Trophoblast cell (in vitro differentiated cells and primary cell): ENCODE results near the gene GPR132.

Experiments used
- DNase-seq, 2 donors: peaks; one replicate each; pipeline ENCODE4 v3.0.0-alpha.2; 2016
- H2AFZ ChIP-seq: 2 replicates; pipeline ENCODE4 v1.6.1; 2013; ENCODE audit warnings: low read length, moderate library complexity, mild to moderate bottlenecking; ENCODE audit not compliant: insufficient read depth, poor library complexity
- H2AK5ac ChIP-seq: 2 replicates; pipeline ENCODE4 v1.6.1; 2013; ENCODE audit warnings: mild to moderate bottlenecking, low read length
- H2BK120ac ChIP-seq: 2 replicates; pipeline ENCODE4 v1.6.1; 2013; ENCODE audit warnings: low read length, mild to moderate bottlenecking, moderate library complexity; ENCODE audit not compliant: insufficient read depth, poor library complexity
- H2BK12ac ChIP-seq: 2 replicates; pipeline ENCODE4 v1.6.1; 2013; ENCODE audit warnings: mild to moderate bottlenecking, low read length, moderate library complexity
- H2BK5ac ChIP-seq: 2 replicates; pipeline ENCODE4 v1.6.1; 2013; ENCODE audit warnings: low read length, low read depth, moderate library complexity, mild to moderate bottlenecking; ENCODE audit not compliant: poor library complexity
- H3K14ac ChIP-seq: 2 replicates; pipeline ENCODE4 v1.6.1; 2013; ENCODE audit warnings: mild to moderate bottlenecking, low read length
- H3K18ac ChIP-seq: 2 replicates; pipeline ENCODE4 v1.6.1; 2013; ENCODE audit warnings: mild to moderate bottlenecking, low read length
- H3K23ac ChIP-seq: 2 replicates; pipeline ENCODE4 v1.6.1; 2013; ENCODE audit warnings: low read length
- H3K27ac ChIP-seq: 2 replicates; pipeline ENCODE4 v1.5.1; 2013; ENCODE audit warnings: low read depth, mild to moderate bottlenecking, inconsistent platforms, low read length, moderate library complexity
- H3K27me3 ChIP-seq: 2 replicates; pipeline ENCODE4 v1.6.1; 2013; ENCODE audit warnings: inconsistent platforms, mild to moderate bottlenecking, low read length, moderate library complexity; ENCODE audit not compliant: insufficient read depth
- H3K36me3 ChIP-seq, 2 experiments: 1 replicate in 1 of 2; 2 replicates in 1 of 2; pipeline ENCODE4 v1.6.1; 2013; ENCODE audit warnings: low read length in 2 of 2, mild to moderate bottlenecking in 2 of 2, moderate library complexity in 1 of 2; ENCODE audit not compliant: insufficient read depth in 2 of 2, control insufficient read depth in 1 of 2
- H3K4ac ChIP-seq: 2 replicates; pipeline ENCODE4 v1.6.1; 2013; ENCODE audit warnings: low read depth, mild to moderate bottlenecking, low read length, moderate library complexity
- H3K4me1 ChIP-seq, 2 experiments: 1 replicate in 1 of 2; 2 replicates in 1 of 2; pipeline ENCODE4 v1.6.1; 2013; ENCODE audit warnings: low read length in 2 of 2, mild to moderate bottlenecking in 2 of 2, moderate library complexity in 1 of 2; ENCODE audit not compliant: insufficient read depth in 2 of 2, control insufficient read depth in 1 of 2
- H3K4me2 ChIP-seq: 2 replicates; pipeline ENCODE4 v1.6.1; 2013; ENCODE audit warnings: inconsistent platforms, mild to moderate bottlenecking, low read length, moderate library complexity
- H3K4me3 ChIP-seq: 2 replicates; pipeline ENCODE4 v1.5.1; 2013; ENCODE audit warnings: mild to moderate bottlenecking, low read depth, low read length, inconsistent platforms
- H3K79me1 ChIP-seq: one replicate; pipeline ENCODE4 v1.6.1; 2013; ENCODE audit warnings: low read length
- H3K79me2 ChIP-seq: 2 replicates; pipeline ENCODE4 v1.6.1; 2013; ENCODE audit warnings: low read length, mild to moderate bottlenecking; ENCODE audit not compliant: control insufficient read depth, insufficient read depth, poor library complexity
- H3K9ac ChIP-seq: 2 replicates; pipeline ENCODE4 v1.6.1; 2013; ENCODE audit warnings: mild to moderate bottlenecking, low read length
- H3K9me3 ChIP-seq: 2 replicates; pipeline ENCODE4 v1.6.1; 2013; ENCODE audit warnings: low read depth, mild to moderate bottlenecking, control low read depth, inconsistent platforms, low read length; ENCODE audit not compliant: insufficient read depth
- H4K12ac ChIP-seq: 2 replicates; pipeline ENCODE4 v1.6.1; 2013; ENCODE audit warnings: low read depth, mild to moderate bottlenecking, low read length, moderate library complexity
- H4K8ac ChIP-seq: 2 replicates; pipeline ENCODE4 v1.6.1; 2013; ENCODE audit warnings: low read depth, mild to moderate bottlenecking, low read length, moderate library complexity
- H4K91ac ChIP-seq: one replicate; pipeline ENCODE4 v1.6.1; 2013; ENCODE audit warnings: low read depth, mild to moderate bottlenecking, low read length, moderate library complexity
- WGBS: extraction: QIAGEN DNeasy Blood & Tissue Kit; methylation state at CpG from one replicate; pipeline ENCODE4 v1.1.7; 2013; ENCODE audit warnings: missing lambda C conversion rate; ENCODE audit not compliant: insufficient read length, insufficient coverage; ENCODE audit errors: extremely low coverage; 5-methylcytosine and 5-hydroxymethylcytosine counted together

GPR132 gene

DNA sequence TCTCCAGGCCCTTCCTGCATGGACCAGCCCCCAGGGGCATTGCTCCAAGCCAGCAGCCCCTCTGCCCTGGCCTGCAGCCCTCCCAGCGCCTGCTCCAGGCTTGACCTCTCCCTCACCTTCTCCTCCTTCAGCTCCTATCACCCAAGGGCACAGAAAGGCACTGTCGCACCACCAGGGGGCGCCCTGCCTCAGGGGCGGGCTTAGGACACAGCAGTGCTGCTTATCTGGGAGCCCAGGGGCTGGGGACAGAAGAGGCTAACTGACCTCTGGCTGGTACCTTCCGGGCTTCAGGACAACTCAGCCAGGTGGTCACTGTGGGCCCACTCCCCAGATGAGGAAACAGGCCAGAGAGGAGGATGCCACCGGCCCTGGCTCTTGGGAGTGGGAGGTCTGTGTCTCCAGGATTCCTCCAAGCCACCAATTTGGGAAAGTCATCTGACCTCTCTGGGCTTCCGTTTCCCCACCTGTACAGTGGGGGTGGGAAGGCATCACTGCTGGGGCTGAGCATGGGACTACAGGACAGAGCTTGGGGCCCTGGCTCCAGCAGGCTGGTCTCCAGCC, 25.3 kb upstream of the GPR132 start:
- H3K27ac ChIP-seq: no peak overlapping the region

DNA sequence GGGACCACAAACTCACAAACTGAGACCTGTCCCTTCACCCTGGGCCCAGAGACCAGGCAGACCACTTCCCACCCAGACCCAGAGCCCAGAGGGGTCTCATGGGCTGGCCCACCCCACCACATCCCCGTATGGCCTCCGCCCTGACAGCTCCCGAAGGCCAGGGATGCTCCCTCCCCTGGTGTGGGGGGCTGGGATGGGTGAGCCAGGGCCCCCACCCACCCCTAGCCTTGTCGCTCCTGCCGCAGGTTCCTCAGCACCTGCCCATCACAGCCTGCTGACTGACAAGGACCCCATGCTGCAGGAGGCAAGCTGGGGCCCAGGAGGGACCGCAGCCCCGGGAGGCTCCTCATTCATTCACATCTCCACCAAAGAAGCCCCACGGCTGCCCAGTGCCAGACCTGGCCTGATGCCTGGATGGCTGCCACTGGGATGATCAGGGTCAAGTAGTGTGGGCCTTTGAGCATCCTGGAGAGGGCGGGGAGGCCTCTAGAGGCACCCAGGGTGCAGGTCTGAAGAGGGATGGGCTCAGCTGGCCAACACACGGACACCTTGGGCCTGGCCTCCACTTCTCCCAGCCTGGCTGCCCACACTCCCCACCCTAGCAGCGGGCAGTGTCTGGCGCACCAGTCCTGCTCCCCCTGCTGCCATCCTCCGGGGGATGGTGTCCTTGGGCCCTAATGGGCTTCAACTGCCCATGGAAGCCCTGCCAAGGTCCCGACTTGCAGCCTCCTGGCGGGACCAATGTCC, 24.7 kb upstream of the GPR132 start:
- peaks cover 27% of the 10 kb centered on the region for H3K79me1 ChIP-seq

More for the DNA sequence above, 25.3 kb upstream of the GPR132 start:
- Histone ChIP-seq H3K4ac (no peak overlapping the region), H3K4me3 (no peak overlapping the region), H3K79me2 (peaks cover 3% of the 10 kb centered on the region), H4K8ac (no peak overlapping the region), H3K4me2 (no peak overlapping the region), H2AFZ (no peak overlapping the region), H4K12ac (no peak overlapping the region), H3K14ac (no peak overlapping the region), H3K4me1 (peaks cover 44 to 57% of the 10 kb centered on the region in 2 experiments), H3K18ac (no peak overlapping the region), H2AK5ac (no peak overlapping the region), H4K91ac (no peak overlapping the region), H3K27me3 (no peaks in the 10 kb centered on the region), H3K79me1 (peaks cover 27% of the 10 kb centered on the region), H3K9me3 (no peaks in the 10 kb centered on the region), H2BK120ac (no peak overlapping the region), H3K23ac (no peak overlapping the region), H3K36me3 (no peaks in the 10 kb centered on the region), H2BK5ac (no peak overlapping the region), H2BK12ac (no peak overlapping the region), H3K9ac (no peak overlapping the region)
- no CpG with 5 or more reads among the region's 7 CpGs for WGBS
- DNase-seq: peak; percentile 83 to 93

DNA sequence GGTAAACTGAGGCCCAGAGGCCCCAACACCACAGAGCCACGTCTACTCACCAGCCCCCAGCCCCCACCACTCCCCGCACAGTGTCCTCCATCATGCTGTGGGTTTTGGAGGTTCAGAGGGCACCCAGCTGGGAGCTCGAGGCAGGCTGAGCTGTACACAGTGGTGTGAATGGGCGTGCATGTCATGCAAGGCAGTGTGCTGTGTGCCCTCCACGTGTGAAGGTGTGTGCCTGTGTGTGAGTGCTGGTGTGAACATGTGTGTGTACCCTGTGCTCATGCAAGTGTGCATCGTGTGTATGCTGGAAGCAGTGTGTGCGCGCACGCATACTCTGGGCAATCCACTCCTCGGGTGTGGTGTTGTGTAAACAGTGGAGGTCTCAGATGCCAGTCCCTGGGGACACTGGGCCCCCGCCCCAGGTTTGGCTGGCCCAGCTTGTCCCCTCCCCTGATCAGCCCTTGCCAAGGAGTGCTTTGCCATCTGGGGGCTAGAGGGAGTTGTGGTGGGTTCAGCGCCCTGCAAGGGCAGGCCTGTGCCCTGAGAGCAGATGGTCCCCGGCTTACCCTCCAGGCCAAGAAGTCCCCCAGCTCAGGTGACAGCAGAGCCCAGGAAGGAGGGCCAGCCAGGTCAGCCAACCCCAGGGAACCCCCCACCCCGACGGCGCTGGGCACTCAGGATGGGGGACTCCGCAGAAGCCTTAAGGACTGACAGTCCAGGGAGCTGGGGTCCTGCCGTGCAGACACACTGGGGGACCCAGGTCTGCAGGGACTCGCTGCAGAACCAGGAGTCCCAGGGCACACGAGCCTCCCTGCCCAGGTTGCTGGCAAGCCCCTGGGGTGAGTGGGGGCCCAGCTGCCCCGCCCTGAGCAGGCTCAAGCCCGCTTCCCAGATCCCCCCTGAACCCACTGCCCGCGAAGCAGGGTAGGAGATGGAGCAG, 23.8 kb upstream of the GPR132 start:
- no peak overlapping the region for H3K14ac ChIP-seq
- no peak for DNase-seq
- peak overlapping the region; percentile 48 for H3K27ac ChIP-seq
- H2AFZ ChIP-seq: no peak overlapping the region
- H4K12ac ChIP-seq: no peak overlapping the region
- no peaks in the 10 kb centered on the region for H3K36me3 ChIP-seq
- H2BK12ac ChIP-seq: peak overlapping the region; percentile 7
- H3K9me3 ChIP-seq: no peaks in the 10 kb centered on the region
- H3K79me1 ChIP-seq: peaks cover 26% of the 10 kb centered on the region
- H3K9ac ChIP-seq: no peak overlapping the region
- peak overlapping the region; percentile 15 for H2AK5ac ChIP-seq
- H3K18ac ChIP-seq: peak overlapping the region; percentile 5
- H3K23ac ChIP-seq: no peak overlapping the region
- H3K4ac ChIP-seq: no peak overlapping the region
- no peak overlapping the region for H4K8ac ChIP-seq
- no peak overlapping the region for H2BK5ac ChIP-seq
- peak overlapping the region; percentile 13 for H3K4me3 ChIP-seq
- no CpG with 5 or more reads among the region's 24 CpGs for WGBS
- H3K4me2 ChIP-seq: peak overlapping the region; percentile 52
- H3K27me3 ChIP-seq: no peaks in the 10 kb centered on the region
- no peak overlapping the region for H4K91ac ChIP-seq
- H3K4me1 ChIP-seq: peaks cover 42 to 53% of the 10 kb centered on the region in 2 experiments
- peaks cover 3% of the 10 kb centered on the region for H3K79me2 ChIP-seq
- H2BK120ac ChIP-seq: no peak overlapping the region

More for the DNA sequence above, 24.7 kb upstream of the GPR132 start:
- Histone ChIP-seq H3K14ac (no peak overlapping the region), H3K18ac (no peak overlapping the region), H3K4ac (no peak overlapping the region), H3K4me1 (peaks cover 44 to 57% of the 10 kb centered on the region in 2 experiments), H3K79me2 (peaks cover 3% of the 10 kb centered on the region), H3K23ac (no peak overlapping the region), H4K12ac (no peak overlapping the region), H2BK5ac (no peak overlapping the region), H3K9ac (no peak overlapping the region), H3K4me3 (no peak overlapping the region), H3K36me3 (no peaks in the 10 kb centered on the region), H3K9me3 (no peaks in the 10 kb centered on the region), H2BK12ac (no peak overlapping the region), H2AFZ (no peak overlapping the region), H3K27me3 (no peaks in the 10 kb centered on the region), H2AK5ac (no peak overlapping the region), H3K4me2 (no peak overlapping the region), H4K8ac (no peak overlapping the region), H2BK120ac (no peak overlapping the region), H3K27ac (no peak overlapping the region), H4K91ac (no peak overlapping the region)
- no CpG with 5 or more reads among the region's 15 CpGs for WGBS
- DNase-seq: no peak
